HG03025 (cell line): Measurements from ENCODE around the gene IL1F10.

Experiments
- ATAC-seq: cut with Tn5 transposase; IDR thresholded peaks from one replicate; pipeline ENCODE4 v1.9.1; 2021; ENCODE audit warnings: mild to moderate bottlenecking, moderate library complexity; ENCODE audit not compliant: unreplicated experiment, low FRiP score

IL1F10 gene

GRCh38 chr2:113105047-113105785 is 37.4 kb downstream of the IL1F10 start:
- ATAC-seq, result no peak

GRCh38 chr2:113111121-113111520 is 43.4 kb downstream of the IL1F10 start:
- ATAC-seq, result no peak

- ATAC-seq, result no peak
Observed at GRCh38 chr2:113111823-113112287, 44.1 kb downstream of the IL1F10 start.

GRCh38 chr2:113112441-113112840 is 44.7 kb downstream of the IL1F10 start:
- ATAC-seq, result no peak

GRCh38 chr2:113112871-113113270 is 45.1 kb downstream of the IL1F10 start:
- no peak for ATAC-seq

- no peak for ATAC-seq
Observed at GRCh38 chr2:113113807-113114206, 46.0 kb downstream of the IL1F10 start.

GRCh38 chr2:113114224-113114945 is 46.6 kb downstream of the IL1F10 start:
- no peak for ATAC-seq

GRCh38 chr2:113114996-113115395 is 47.2 kb downstream of the IL1F10 start:
- ATAC-seq, result no peak

GRCh38 chr2:113116100-113116958 is 48.6 kb downstream of the IL1F10 start:
- no peak for ATAC-seq

- ATAC-seq, result no peak
Observed at GRCh38 chr2:113117541-113118262, 49.9 kb downstream of the IL1F10 start.

- no peak for ATAC-seq
Observed at GRCh38 chr2:113118263-113118657, 50.5 kb downstream of the IL1F10 start.

- no peak for ATAC-seq
Observed at GRCh38 chr2:113119111-113119510, 51.3 kb downstream of the IL1F10 start.

- ATAC-seq, result no peak
Observed at GRCh38 chr2:113120861-113121260, 53.1 kb downstream of the IL1F10 start.

- ATAC-seq, result no peak
Observed at GRCh38 chr2:113122364-113122763, 54.6 kb downstream of the IL1F10 start.

- no peak for ATAC-seq
Observed at GRCh38 chr2:113123726-113124125, 56.0 kb downstream of the IL1F10 start.

GRCh38 chr2:113124181-113124961 is 56.6 kb downstream of the IL1F10 start:
- no peak for ATAC-seq
